GM12878 (cell line): Measurements from ENCODE around the gene NDC1. TPM values are rescaled to one million over a fixed set of nuclear protein-coding genes. Genes with fewer than 3 reads are reported as not detected.

ENCODE experiments used
- ATAC-seq: fragments of 200-7000 bp; cut with Tn5 transposase; 3 replicates; pipeline ENCODE4 v1.9.1; 2020; ENCODE audit warnings: mild to moderate bottlenecking, moderate library complexity
- BruUV-seq: library from RNA; stranded (reverse); fragments of 400-500 nt; replicated peaks from 2 replicates; lab custom pipeline; 2021; lab: Mats Ljungman, UMichigan
- CTCF ChIA-PET: fragments of 300-600 bp; sonication (Branson Sonifier 250); formaldehyde crosslinking; extraction: SDS; loops from one replicate; lab custom pipeline; 2021; ENCODE audit warnings: inconsistent platforms; lab: Yijun Ruan, JAX
- POLR2A ChIA-PET: fragments of 350-600 bp; formaldehyde crosslinking; extraction: SDS; loops from one replicate; lab custom pipeline; 2021; ENCODE audit warnings: inconsistent platforms; lab: Charles Lee
- RAD21 ChIA-PET: fragments of 300-600 bp; sonication (Branson Sonifier 250); formaldehyde crosslinking; loops from one replicate; lab custom pipeline; 2023; ENCODE audit warnings: antibody characterized with exemption; ENCODE audit not compliant: unreplicated experiment; lab: Charles Lee
- SMC1A ChIA-PET: fragments of 300-600 bp; sonication (Branson Sonifier 250); formaldehyde crosslinking; loops from one replicate; lab custom pipeline; 2023; ENCODE audit not compliant: unreplicated experiment, uncharacterized antibody; lab: Charles Lee
- DNase-seq: peaks from one replicate; pipeline ENCODE4 v3.0.0-alpha.2; 2011; ENCODE audit warnings: low read depth, low spot score
- FAIRE-seq: peaks from 3 replicates; lab custom pipeline; 2011; peaks lifted over from hg19 to GRCh38; lab: Jason Lieb, UNC
- H2AFZ ChIP-seq: 2 replicates; pipeline ENCODE4 v1.6.0; 2011; ENCODE audit warnings: low read depth, low read length, control low read depth; ENCODE audit not compliant: control insufficient read depth
- H3K27ac ChIP-seq: 2 replicates; pipeline ENCODE4 v1.5.1; 2011; ENCODE audit warnings: control low read depth; ENCODE audit not compliant: control insufficient read depth, insufficient read depth
- H3K27me3 ChIP-seq, 2 experiments: replicated peaks in 1 of 2; 2 replicates each; pipeline versions ENCODE4 v1.6.0 to v1.6.1; 2011; ENCODE audit warnings: low read length in 1 of 2; ENCODE audit not compliant: control insufficient read depth in 2 of 2, insufficient read depth in 2 of 2
- H3K36me3 ChIP-seq, 2 experiments: 2 replicates each; pipeline ENCODE4 v1.5.1; 2011; ENCODE audit warnings: low read length in 1 of 2; ENCODE audit not compliant: control insufficient read depth in 2 of 2, insufficient read depth in 2 of 2
- H3K4me1 ChIP-seq: 2 replicates; pipeline ENCODE4 v1.6.1; 2011; ENCODE audit warnings: mild to moderate bottlenecking, low read length, moderate library complexity, mixed read lengths; ENCODE audit not compliant: control insufficient read depth, insufficient read depth
- H3K4me2 ChIP-seq: 2 replicates; pipeline ENCODE4 v1.6.0; 2011; ENCODE audit warnings: control low read depth; ENCODE audit not compliant: control insufficient read depth, insufficient read depth
- H3K4me3 ChIP-seq: fragments of 200-600 bp; sonication (generic); 2 replicates; pipeline ENCODE4 v1.5.1; 2016
- H3K79me2 ChIP-seq: 2 replicates; pipeline ENCODE4 v1.6.0; 2011; ENCODE audit warnings: low read length; ENCODE audit not compliant: control insufficient read depth, insufficient read depth
- H3K9ac ChIP-seq: 2 replicates; pipeline ENCODE4 v1.8.0; 2011; ENCODE audit warnings: low read length, control low read depth, mixed read lengths; ENCODE audit not compliant: control insufficient read depth, insufficient read depth
- H3K9me3 ChIP-seq: replicated peaks from 3 replicates; pipeline ENCODE4 v1.5.1; 2011; ENCODE audit warnings: mild to moderate bottlenecking, low read length; ENCODE audit not compliant: control insufficient read depth, insufficient read depth
- H4K20me1 ChIP-seq: 2 replicates; pipeline ENCODE4 v1.6.0; 2011; ENCODE audit not compliant: control insufficient read depth, insufficient read depth
- CEBPB ChIP-seq, 2 experiments: fragments of 150-350 bp in 1 of 2; IDR thresholded peaks; 2 replicates each; pipeline ENCODE4 v1.6.1; 2012 to 2014; ENCODE audit warnings: low read depth in 2 of 2, low read length in 2 of 2, borderline replicate concordance in 1 of 2, inconsistent platforms in 1 of 2
- EP300 ChIP-seq, 2 experiments: fragments of 150-350 bp in 1 of 2; IDR thresholded peaks; 2 replicates each; pipeline ENCODE4 v1.6.1; 2011 to 2012; ENCODE audit warnings: low read depth in 2 of 2, low read length in 2 of 2, borderline replicate concordance in 1 of 2, improper control_type of control experiment in 1 of 2, inconsistent platforms in 1 of 2; ENCODE audit not compliant: control insufficient read depth in 1 of 2
- GABPA ChIP-seq: IDR thresholded peaks from 2 replicates; pipeline ENCODE4 v1.6.1; 2014; ENCODE audit warnings: antibody characterized with exemption, low read depth, mild to moderate bottlenecking, inconsistent platforms
- LARP7 ChIP-seq: fragments of 450-650 bp; IDR thresholded peaks from 2 replicates; pipeline ENCODE4 v1.6.1; 2017; ENCODE audit warnings: mild to moderate bottlenecking
- MEF2B ChIP-seq: fragments of 450-650 bp; IDR thresholded peaks from 2 replicates; pipeline ENCODE4 v1.6.1; 2018; ENCODE audit warnings: mild to moderate bottlenecking, moderate library complexity; ENCODE audit not compliant: partially characterized antibody, poor library complexity, severe bottlenecking
- MXI1 ChIP-seq: fragments of 150-350 bp; IDR thresholded peaks from 2 replicates; pipeline ENCODE4 v1.6.1; 2011; ENCODE audit warnings: low read depth, mild to moderate bottlenecking, inconsistent platforms, low read length, improper control_type of control experiment
- RFX5 ChIP-seq: IDR thresholded peaks from 2 replicates; pipeline ENCODE4 v1.6.1; 2011; ENCODE audit warnings: low read depth, low read length, improper control_type of control experiment
- WGBS: methylation state at CpG from one replicate; pipeline ENCODE4 v1.1.6; 2016; ENCODE audit warnings: low lambda C conversion rate; ENCODE audit not compliant: insufficient replicate concordance, insufficient coverage; ENCODE audit errors: missing lambda C conversion rate; 5-methylcytosine and 5-hydroxymethylcytosine counted together
- in situ Hi-C: fragments of 300-500 bp; cut with MboI; formaldehyde crosslinking; loops from 9 replicates; pipeline ENCODE4 v1.14.3; 2018; ENCODE audit warnings: mixed read lengths
- intact Hi-C: fragments of 100-400 bp; cut with micrococcal nuclease; formaldehyde crosslinking; loops from one replicate; pipeline ENCODE4 v1.14.2; 2022; ENCODE audit not compliant: unreplicated experiment
- polyA plus RNA-seq, 11 experiments: library from polyadenylated mRNA; depleted of rRNA in 4 of 11; unstranded in 6 of 11; stranded (reverse) in 5 of 11; fragments of >200 nt; fragmentation: Nextera tagmentation in 4 of 11; fragmentation: Illumina TruSeq in 1 of 11; extraction: Ambion mirVana in 4 of 11; extraction: Trizol in 1 of 11; gene quantifications; 1 replicate in 1 of 11; 2 replicates in 10 of 11; pipeline versions ENCODE4 v1.2.1 to v1.2.3, GENCODE V29; 2011 to 2016; ENCODE audit warnings: inconsistent platforms in 2 of 11, missing spikeins in 2 of 11, low read depth in 1 of 11
- total RNA-seq, 4 experiments: library from RNA; depleted of rRNA in 3 of 4; stranded (reverse); fragments of >200 nt in 3 of 4; fragmentation: Illumina TruSeq in 1 of 4; extraction: Trizol in 1 of 4; gene quantifications; 2 replicates each; pipeline versions ENCODE4 v1.2.1 to v1.2.3, GENCODE V29; 2013 to 2021
- TF ChIP-seq, protein P1 (sequence below): fragments of 450-650 bp; IDR thresholded peaks from 2 replicates; pipeline ENCODE4 v1.6.1; 2014; ENCODE audit warnings: mild to moderate bottlenecking
- TF ChIP-seq, protein P2 (sequence below): IDR thresholded peaks from 2 replicates; pipeline ENCODE4 v1.6.1; 2011; ENCODE audit warnings: mild to moderate bottlenecking, low read depth, low read length, moderate library complexity; ENCODE audit not compliant: insufficient replicate concordance

Gene NDC1
- total and polyA plus RNA-seq, 10 of the 15 experiments (the other 5 are each of a cell fraction or from before 2014, with no cell fraction given): 20.2 to 77.6 (median 47.1) TPM

DNA sequence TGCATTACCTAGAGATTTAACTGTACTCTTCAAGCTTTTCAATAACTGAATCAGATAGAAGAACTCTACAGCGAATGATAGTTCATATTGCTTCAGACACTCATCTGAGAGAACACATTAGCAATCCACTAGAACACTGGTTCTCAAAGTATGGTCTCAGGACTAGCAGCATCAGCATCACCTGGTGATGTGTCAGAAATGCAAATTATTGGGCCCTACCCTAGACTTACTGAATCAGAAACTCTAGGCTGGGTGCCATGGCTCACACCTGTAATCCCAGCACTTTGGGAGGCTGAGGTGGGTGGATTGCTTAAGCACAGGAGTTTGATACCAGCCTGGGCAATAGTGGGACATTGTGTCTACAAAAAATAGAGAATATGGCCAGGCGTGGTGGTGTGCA lies 74.2 kb downstream of the NDC1 start:
- H3K36me3 ChIP-seq: peaks cover 0 to 4% of the 10 kb centered on the region in 2 experiments; a peak in 1 of 4 replicates
- H4K20me1 ChIP-seq: no peaks in the 10 kb centered on the region
- no peak for FAIRE-seq
- intact Hi-C loops: no loop called here
- H3K9me3 ChIP-seq: no peaks in the 10 kb centered on the region
- peaks cover 3% of the 10 kb centered on the region; the same call in 1 of the 2 replicates for H3K4me1 ChIP-seq
- H3K27me3 ChIP-seq: no peaks in the 10 kb centered on the region
- 95% methylated on average over 2 of the region's 2 CpGs for WGBS
- no peak overlapping the region for H3K9ac ChIP-seq
- ChIA-PET SMC1A (no interaction called here), CTCF (interaction anchor here (0.9 kb wide), 1 partner anchor 10 kb away, joined by 3 read pairs; no protein-coding TSS in a partner anchor), POLR2A (interaction anchor here (0.5 kb wide), 1 partner anchor 1437 kb away, joined by 4 read pairs; no protein-coding TSS in a partner anchor), RAD21 (no interaction called here)
- ATAC-seq: no peak
- in situ Hi-C loops: no loop called here
- no peak overlapping the region for H2AFZ ChIP-seq
- DNase-seq: no peak
- H3K4me3 ChIP-seq: no peak overlapping the region
- H3K4me2 ChIP-seq: no peak overlapping the region
- no TSS peak for BruUV-seq
- H3K79me2 ChIP-seq: no peaks in the 10 kb centered on the region
- TF ChIP-seq EP300 (IDR thresholded peaks at IDR 0.05; ENCODE audit: borderline replicate concordance in 1 of 2, control insufficient read depth in 1 of 2, low read depth in 2 of 2, low read length in 2 of 2): no peak
- no peak for TF ChIP-seq CEBPB (IDR thresholded peaks at IDR 0.05; ENCODE audit: borderline replicate concordance in 1 of 2, low read depth in 2 of 2, low read length in 2 of 2)
- no peak for TF ChIP-seq LARP7
- TF ChIP-seq GABPA: no peak
- TF ChIP-seq MEF2B: no peak
- no peak for TF ChIP-seq RFX5
- TF ChIP-seq, protein P1, sequence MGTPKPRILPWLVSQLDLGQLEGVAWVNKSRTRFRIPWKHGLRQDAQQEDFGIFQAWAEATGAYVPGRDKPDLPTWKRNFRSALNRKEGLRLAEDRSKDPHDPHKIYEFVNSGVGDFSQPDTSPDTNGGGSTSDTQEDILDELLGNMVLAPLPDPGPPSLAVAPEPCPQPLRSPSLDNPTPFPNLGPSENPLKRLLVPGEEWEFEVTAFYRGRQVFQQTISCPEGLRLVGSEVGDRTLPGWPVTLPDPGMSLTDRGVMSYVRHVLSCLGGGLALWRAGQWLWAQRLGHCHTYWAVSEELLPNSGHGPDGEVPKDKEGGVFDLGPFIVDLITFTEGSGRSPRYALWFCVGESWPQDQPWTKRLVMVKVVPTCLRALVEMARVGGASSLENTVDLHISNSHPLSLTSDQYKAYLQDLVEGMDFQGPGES: no peak
- TF ChIP-seq MXI1: no peak
- TF ChIP-seq, protein P2, sequence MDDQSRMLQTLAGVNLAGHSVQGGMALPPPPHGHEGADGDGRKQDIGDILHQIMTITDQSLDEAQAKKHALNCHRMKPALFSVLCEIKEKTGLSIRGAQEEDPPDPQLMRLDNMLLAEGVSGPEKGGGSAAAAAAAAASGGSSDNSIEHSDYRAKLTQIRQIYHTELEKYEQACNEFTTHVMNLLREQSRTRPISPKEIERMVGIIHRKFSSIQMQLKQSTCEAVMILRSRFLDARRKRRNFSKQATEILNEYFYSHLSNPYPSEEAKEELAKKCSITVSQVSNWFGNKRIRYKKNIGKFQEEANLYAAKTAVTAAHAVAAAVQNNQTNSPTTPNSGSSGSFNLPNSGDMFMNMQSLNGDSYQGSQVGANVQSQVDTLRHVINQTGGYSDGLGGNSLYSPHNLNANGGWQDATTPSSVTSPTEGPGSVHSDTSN: no peak
- H3K27ac ChIP-seq: no peak overlapping the region
